ENCODE measurements around the gene ODF2. TPM values are rescaled to one million over a fixed set of nuclear protein-coding genes. Genes with fewer than 3 reads are reported as not detected.
"Not testable (repeated sequence)": the region's sequence is repeated elsewhere in the genome, so short reads cannot be mapped to it uniquely, and the experiment has no call there.

ODF2 gene
- total and polyA plus RNA-seq, 11 donors = 8.0 to 25.5 (median 13.7) TPM

- DNase-seq (peak in 2 of 5 donors; percentile 45 to 47), ATAC-seq (peak; percentile 18 to 41 (median 32))
- WGBS, 4 donors = 46 to 64% (median 55%) methylated on average over 3 to 11 of the region's 11 CpGs
- peaks cover 0 to 19% (median 2%) of the 10 kb centered on the region in 9 donors for H3K27me3 ChIP-seq
- H3K9me3 ChIP-seq = no peaks in the 10 kb centered on the region
- TF ChIP-seq, protein P1, sequence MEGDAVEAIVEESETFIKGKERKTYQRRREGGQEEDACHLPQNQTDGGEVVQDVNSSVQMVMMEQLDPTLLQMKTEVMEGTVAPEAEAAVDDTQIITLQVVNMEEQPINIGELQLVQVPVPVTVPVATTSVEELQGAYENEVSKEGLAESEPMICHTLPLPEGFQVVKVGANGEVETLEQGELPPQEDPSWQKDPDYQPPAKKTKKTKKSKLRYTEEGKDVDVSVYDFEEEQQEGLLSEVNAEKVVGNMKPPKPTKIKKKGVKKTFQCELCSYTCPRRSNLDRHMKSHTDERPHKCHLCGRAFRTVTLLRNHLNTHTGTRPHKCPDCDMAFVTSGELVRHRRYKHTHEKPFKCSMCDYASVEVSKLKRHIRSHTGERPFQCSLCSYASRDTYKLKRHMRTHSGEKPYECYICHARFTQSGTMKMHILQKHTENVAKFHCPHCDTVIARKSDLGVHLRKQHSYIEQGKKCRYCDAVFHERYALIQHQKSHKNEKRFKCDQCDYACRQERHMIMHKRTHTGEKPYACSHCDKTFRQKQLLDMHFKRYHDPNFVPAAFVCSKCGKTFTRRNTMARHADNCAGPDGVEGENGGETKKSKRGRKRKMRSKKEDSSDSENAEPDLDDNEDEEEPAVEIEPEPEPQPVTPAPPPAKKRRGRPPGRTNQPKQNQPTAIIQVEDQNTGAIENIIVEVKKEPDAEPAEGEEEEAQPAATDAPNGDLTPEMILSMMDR (IDR thresholded peaks at IDR 0.05) = no peak
- TF ChIP-seq POLR2A (IDR thresholded peaks at IDR 0.05) = no peak
- peak overlapping the region in 10 of 12 donors; percentile 64 to 87 (median 81) for H3K27ac ChIP-seq
- peaks cover 0 to 14% (median 0%) of the 10 kb centered on the region in 9 donors for H3K36me3 ChIP-seq
- intact Hi-C loops (cut with DNase I) = loop anchor here in 1 of 10 donors (2.0 kb wide), 1 partner anchor 35 kb away; the partner anchor contains the start of gene ODF2
- peak overlapping the region in 11 of 12 donors; percentile 64 to 99 (median 94) for H3K4me3 ChIP-seq
- peaks cover 0 to 28% (median 16%) of the 10 kb centered on the region in 12 donors for H3K4me1 ChIP-seq
Measured at GRCh38 chr9:128421482-128421996, 34.3 kb upstream of the ODF2 start.

- H3K9me3 ChIP-seq; DNase-seq; ATAC-seq; intact Hi-C loops (cut with DNase I): not testable (repeated sequence)
- Histone ChIP-seq H3K27ac (peak overlapping the region in 2 of 12 donors; percentile 84 to 85), H3K4me3 (peak overlapping the region in 7 of 12 donors; percentile 85 to 99 (median 97)), H3K27me3 (peaks cover 0 to 18% (median 0%) of the 10 kb centered on the region in 9 donors), H3K36me3 (peaks cover 0 to 17% (median 0%) of the 10 kb centered on the region in 9 donors), H3K4me1 (peaks cover 0 to 28% (median 16%) of the 10 kb centered on the region in 12 donors)
- WGBS, 4 donors = 91 to 97% (median 94%) methylated on average over 13 of the region's 13 CpGs
Measured at GRCh38 chr9:128422022-128422782, 33.6 kb upstream of the ODF2 start.

- Histone ChIP-seq H3K27me3 (peaks cover 0 to 18% (median 0%) of the 10 kb centered on the region in 9 donors), H3K36me3 (peaks cover 0 to 19% (median 0%) of the 10 kb centered on the region in 9 donors), H3K4me1 (peaks cover 0 to 28% (median 16%) of the 10 kb centered on the region in 12 donors), H3K27ac (no peak overlapping the region), H3K9me3 (no peaks in the 10 kb centered on the region), H3K4me3 (no peak overlapping the region)
- TF ChIP-seq POLR2A (IDR thresholded peaks at IDR 0.05) = no peak
- TF ChIP-seq, protein P1 (IDR thresholded peaks at IDR 0.05) = no peak
- 90 to 100% (median 94%) methylated on average over 2 to 5 of the region's 5 CpGs for WGBS, 4 donors
- no peak for ATAC-seq
- no peak for DNase-seq
- intact Hi-C loops (cut with DNase I) = no loop called here
Measured at GRCh38 chr9:128422783-128423150, 33.0 kb upstream of the ODF2 start.

DNA sequence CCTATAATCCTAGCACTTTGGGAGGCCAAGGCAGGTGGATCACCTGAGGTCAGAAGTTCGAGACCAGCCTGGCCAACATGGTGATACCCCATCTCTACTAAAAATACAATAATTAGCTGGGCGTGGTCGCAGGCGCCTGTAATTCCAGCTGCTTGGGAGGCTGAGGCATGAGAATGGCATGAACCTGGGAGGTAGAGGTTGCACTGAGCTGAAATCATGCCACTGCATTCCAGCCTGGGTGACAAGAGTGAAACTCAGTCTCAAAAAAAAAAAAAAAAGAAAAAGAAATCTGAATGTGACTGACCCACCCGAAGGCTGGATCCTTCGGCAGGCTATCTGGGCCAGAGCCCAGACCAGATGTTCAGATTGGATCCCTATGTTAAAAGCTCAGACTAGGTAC is 32.5 kb upstream of the ODF2 start:
- 76 to 83% (median 80%) methylated on average over 6 of the region's 6 CpGs for WGBS, 4 donors
- DNase-seq; intact Hi-C loops (cut with DNase I); H3K9me3 ChIP-seq; H3K4me3 ChIP-seq; ATAC-seq; H3K27ac ChIP-seq: not testable (repeated sequence)
- peaks cover 0 to 16% (median 0%) of the 10 kb centered on the region in 9 donors for H3K27me3 ChIP-seq
- peaks cover 0 to 19% (median 0%) of the 10 kb centered on the region in 9 donors for H3K36me3 ChIP-seq
- peaks cover 0 to 28% (median 16%) of the 10 kb centered on the region in 12 donors for H3K4me1 ChIP-seq

DNA sequence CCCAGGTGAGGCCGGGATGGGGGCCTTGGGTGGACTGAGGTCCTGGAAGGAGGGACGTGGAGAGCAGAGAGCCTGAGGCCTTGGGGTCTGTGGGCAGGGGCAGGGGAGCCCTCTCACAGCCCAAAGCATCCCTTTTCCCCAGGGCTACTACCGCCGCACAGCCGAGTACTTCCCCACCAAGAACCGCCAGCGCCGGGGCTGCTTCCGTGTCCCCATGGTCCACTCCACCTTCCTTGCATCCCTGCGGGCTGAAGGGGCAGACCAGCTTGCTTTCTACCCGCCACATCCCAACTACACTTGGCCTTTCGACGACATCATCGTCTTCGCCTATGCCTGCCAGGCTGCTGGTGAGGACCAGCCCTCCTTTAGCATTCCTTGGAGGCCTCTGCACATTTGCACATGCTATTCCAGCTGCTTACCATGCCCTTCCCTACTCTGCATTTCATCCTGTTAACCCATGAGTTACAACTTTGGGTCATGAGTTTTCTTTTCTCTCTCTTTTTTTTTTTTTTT is 31.5 kb upstream of the ODF2 start:
- 95 to 97% (median 96%) methylated on average over 14 to 15 of the region's 15 CpGs for WGBS, 4 donors
- H3K4me1 ChIP-seq = peaks cover 0 to 21% (median 10%) of the 10 kb centered on the region in 12 donors
- no peak overlapping the region for H3K27ac ChIP-seq
- intact Hi-C loops (cut with DNase I) = no loop called here
- TF ChIP-seq, protein P1 (IDR thresholded peaks at IDR 0.05) = no peak
- TF ChIP-seq POLR2A (IDR thresholded peaks at IDR 0.05) = no peak
- ATAC-seq (no peak), DNase-seq (no peak)
- no peaks in the 10 kb centered on the region for H3K9me3 ChIP-seq
- no peak overlapping the region for H3K4me3 ChIP-seq
- H3K36me3 ChIP-seq = peaks cover 0 to 19% (median 0%) of the 10 kb centered on the region in 9 donors
- peaks cover 0 to 7% (median 0%) of the 10 kb centered on the region in 9 donors for H3K27me3 ChIP-seq

Data from heart left ventricle (tissue), 16 donors.